Hematopoietic multipotent progenitor cell treated with erythropoietin and hydrocortisone succinate and interleukin-3 and kit ligand, for 6 days (in vitro differentiated cells): ENCODE data around the gene RAB3C.

Experiments used
- DNase-seq: peaks from one replicate; pipeline ENCODE4 v3.0.0-alpha.2; 2015

Gene RAB3C

GRCh38 chr5:58737671-58738070 is 154.8 kb downstream of the RAB3C start:
- peak; percentile 64 for DNase-seq

GRCh38 chr5:58738336-58738735 is 155.5 kb downstream of the RAB3C start:
- no peak for DNase-seq

GRCh38 chr5:58739051-58739450 is 156.2 kb downstream of the RAB3C start:
- DNase-seq = no peak

- peak; percentile 72 for DNase-seq
These were observed 158.1 kb downstream of the RAB3C start for GRCh38 chr5:58740956-58741355.

- no peak for DNase-seq
These were observed 162.5 kb downstream of the RAB3C start for GRCh38 chr5:58745350-58745749.

GRCh38 chr5:58746321-58746720 is 163.4 kb downstream of the RAB3C start:
- DNase-seq = no peak

- DNase-seq = no peak
These were observed 167.2 kb downstream of the RAB3C start for GRCh38 chr5:58750036-58750435.

- DNase-seq = peak; percentile 76
These were observed 168.5 kb downstream of the RAB3C start for GRCh38 chr5:58751222-58751837.

GRCh38 chr5:58752104-58752503 is 169.2 kb downstream of the RAB3C start:
- DNase-seq = no peak

GRCh38 chr5:58753446-58753845 is 170.6 kb downstream of the RAB3C start:
- no peak for DNase-seq

- DNase-seq = no peak
These were observed 171.4 kb downstream of the RAB3C start for GRCh38 chr5:58754250-58754649.

GRCh38 chr5:58755397-58755796 is 172.5 kb downstream of the RAB3C start:
- no peak for DNase-seq

GRCh38 chr5:58759745-58760144 is 176.9 kb downstream of the RAB3C start:
- DNase-seq = peak; percentile 52

- no peak for DNase-seq
These were observed 177.3 kb downstream of the RAB3C start for GRCh38 chr5:58760222-58760621.

GRCh38 chr5:58761407-58761806 is 178.5 kb downstream of the RAB3C start:
- no peak for DNase-seq

GRCh38 chr5:58763390-58763789 is 180.5 kb downstream of the RAB3C start:
- no peak for DNase-seq

- DNase-seq = no peak
These were observed 181.3 kb downstream of the RAB3C start for GRCh38 chr5:58764199-58764598.

- no peak for DNase-seq
These were observed 182.2 kb downstream of the RAB3C start for GRCh38 chr5:58765058-58765457.

GRCh38 chr5:58767104-58767503 is 184.2 kb downstream of the RAB3C start:
- DNase-seq = no peak

- DNase-seq = no peak
These were observed 187.3 kb downstream of the RAB3C start for GRCh38 chr5:58770136-58770535.

GRCh38 chr5:58771796-58772195 is 188.9 kb downstream of the RAB3C start:
- no peak for DNase-seq

- DNase-seq = no peak
These were observed 191.0 kb downstream of the RAB3C start for GRCh38 chr5:58773744-58774441.

GRCh38 chr5:58774937-58775336 is 192.1 kb downstream of the RAB3C start:
- DNase-seq = no peak

GRCh38 chr5:58775701-58776262 is 192.9 kb downstream of the RAB3C start:
- DNase-seq = no peak

- DNase-seq = no peak
These were observed 193.7 kb downstream of the RAB3C start for GRCh38 chr5:58776559-58776958.
